Lower leg skin (tissue), 4 donors: ENCODE data around the gene OLFM2. TPM values are rescaled to one million over a fixed set of nuclear protein-coding genes. Genes with fewer than 3 reads are reported as not detected.

Experiments used
- DNase-seq, 2 donors: peaks; one replicate each; pipeline ENCODE4 v3.0.0-alpha.2; 2019; ENCODE audit warnings: low spot score in 2 of 2
- H3K4me3 ChIP-seq: fragments of 200-600 bp; sonication (generic); 2 replicates; pipeline ENCODE4 v1.5.1; 2017; ENCODE audit warnings: mild to moderate bottlenecking, low read depth; ENCODE audit not compliant: poor library complexity, severe bottlenecking
- POLR2A ChIP-seq, 2 donors: fragments of 450-650 bp; IDR thresholded peaks; one replicate each; pipeline ENCODE4 v1.6.1; 2016 to 2017; ENCODE audit warnings: antibody characterized with exemption in 2 of 2, mild to moderate bottlenecking in 1 of 2, moderate library complexity in 1 of 2
- WGBS, 2 donors: methylation state at CpG; one replicate each; pipeline ENCODE4 v1.1.5; 2018; 5-methylcytosine and 5-hydroxymethylcytosine counted together
- intact Hi-C: fragments of 100-400 bp; cut with DNase I; formaldehyde crosslinking; loops from one replicate; pipeline ENCODE4 v1.15.0; 2023; ENCODE audit warnings: low total_unique reads
- total RNA-seq, 4 donors: library from RNA; depleted of rRNA; stranded (reverse); fragments of >200 nt; gene quantifications; one replicate each; pipeline ENCODE4 v1.1.0, GENCODE V29; 2016
- TF ChIP-seq, protein P1 (sequence below), 3 donors: fragments of 450-650 bp; IDR thresholded peaks; one replicate each; pipeline ENCODE4 v1.5.1; 2016; ENCODE audit warnings: antibody characterized with exemption in 3 of 3, mild to moderate bottlenecking in 3 of 3, moderate library complexity in 2 of 3

The OLFM2 gene
- total RNA-seq, 4 donors from 2014 or later = 94.8 to 157 (median 112) TPM

DNA sequence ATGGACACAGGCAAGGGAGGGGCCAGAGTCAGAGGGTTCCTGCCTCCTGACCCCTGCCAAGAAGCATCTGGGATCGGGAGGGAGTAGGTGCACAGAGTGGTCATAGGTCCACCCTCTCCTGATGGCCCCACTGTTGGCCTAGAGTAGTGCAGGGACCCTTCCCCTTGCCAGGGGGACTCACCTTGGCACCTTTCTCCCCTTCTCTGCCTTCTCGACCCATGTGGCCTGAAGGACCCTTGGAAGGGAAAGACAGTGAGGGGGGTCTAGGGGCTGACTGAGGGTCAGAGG, 33.3 kb upstream of the OLFM2 start:
- WGBS, 2 donors = 92 to 94% methylated on average over 2 of the region's 2 CpGs
- intact Hi-C loops = no loop called here
- no peak for DNase-seq
- TF ChIP-seq POLR2A (IDR thresholded peaks at IDR 0.05) = no peak
- TF ChIP-seq, protein P1, sequence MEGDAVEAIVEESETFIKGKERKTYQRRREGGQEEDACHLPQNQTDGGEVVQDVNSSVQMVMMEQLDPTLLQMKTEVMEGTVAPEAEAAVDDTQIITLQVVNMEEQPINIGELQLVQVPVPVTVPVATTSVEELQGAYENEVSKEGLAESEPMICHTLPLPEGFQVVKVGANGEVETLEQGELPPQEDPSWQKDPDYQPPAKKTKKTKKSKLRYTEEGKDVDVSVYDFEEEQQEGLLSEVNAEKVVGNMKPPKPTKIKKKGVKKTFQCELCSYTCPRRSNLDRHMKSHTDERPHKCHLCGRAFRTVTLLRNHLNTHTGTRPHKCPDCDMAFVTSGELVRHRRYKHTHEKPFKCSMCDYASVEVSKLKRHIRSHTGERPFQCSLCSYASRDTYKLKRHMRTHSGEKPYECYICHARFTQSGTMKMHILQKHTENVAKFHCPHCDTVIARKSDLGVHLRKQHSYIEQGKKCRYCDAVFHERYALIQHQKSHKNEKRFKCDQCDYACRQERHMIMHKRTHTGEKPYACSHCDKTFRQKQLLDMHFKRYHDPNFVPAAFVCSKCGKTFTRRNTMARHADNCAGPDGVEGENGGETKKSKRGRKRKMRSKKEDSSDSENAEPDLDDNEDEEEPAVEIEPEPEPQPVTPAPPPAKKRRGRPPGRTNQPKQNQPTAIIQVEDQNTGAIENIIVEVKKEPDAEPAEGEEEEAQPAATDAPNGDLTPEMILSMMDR (IDR thresholded peaks at IDR 0.05) = no peak
- H3K4me3 ChIP-seq = no peak overlapping the region

DNA sequence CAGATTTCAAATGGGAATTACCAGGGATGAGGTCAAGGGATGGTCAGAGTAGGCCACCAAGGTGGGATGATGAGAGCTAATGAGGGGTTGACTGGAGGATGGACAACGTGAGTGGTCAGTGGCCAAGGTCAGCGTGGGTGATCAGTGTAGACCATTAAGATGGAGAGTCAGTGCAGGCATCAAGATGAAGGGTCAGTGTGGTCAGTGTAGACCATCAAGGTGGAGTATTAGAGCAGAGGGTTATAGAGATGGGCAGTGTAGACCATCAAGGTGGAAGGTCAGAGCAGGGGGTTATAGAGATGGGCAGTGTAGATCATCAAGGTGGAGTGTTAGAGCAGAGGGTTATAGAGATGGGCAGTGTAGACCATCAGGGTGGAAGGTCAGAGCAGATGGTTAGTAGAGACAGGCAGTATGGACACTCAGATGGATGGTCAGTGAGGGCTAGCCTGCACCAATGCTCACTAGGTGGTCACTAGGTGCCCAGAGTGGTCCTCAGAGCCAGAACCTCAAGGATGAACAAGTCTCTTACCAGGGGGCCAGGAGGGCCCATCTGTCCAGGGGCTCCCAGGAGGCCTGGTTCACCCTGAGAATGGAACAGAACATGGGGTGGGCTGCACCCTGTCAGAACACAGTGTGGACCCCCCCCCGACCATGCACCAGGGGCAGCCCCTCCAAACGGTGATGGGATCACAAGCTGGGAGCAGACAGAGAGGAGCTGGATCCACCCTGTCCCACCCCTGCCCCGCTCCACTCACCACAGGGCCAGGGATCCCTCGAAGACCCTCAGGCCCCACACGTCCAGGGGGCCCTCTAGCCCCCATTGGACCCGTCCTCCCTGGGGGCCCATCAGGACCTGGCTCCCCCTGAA, 32.7 kb upstream of the OLFM2 start:
- TF ChIP-seq, protein P1 (IDR thresholded peaks at IDR 0.05) = no peak
- TF ChIP-seq POLR2A (IDR thresholded peaks at IDR 0.05) = no peak
- H3K4me3 ChIP-seq = no peak overlapping the region
- intact Hi-C loops = no loop called here
- DNase-seq = no peak
- WGBS, 2 donors = 69 to 85% methylated on average over 2 to 8 of the region's 8 CpGs

DNA sequence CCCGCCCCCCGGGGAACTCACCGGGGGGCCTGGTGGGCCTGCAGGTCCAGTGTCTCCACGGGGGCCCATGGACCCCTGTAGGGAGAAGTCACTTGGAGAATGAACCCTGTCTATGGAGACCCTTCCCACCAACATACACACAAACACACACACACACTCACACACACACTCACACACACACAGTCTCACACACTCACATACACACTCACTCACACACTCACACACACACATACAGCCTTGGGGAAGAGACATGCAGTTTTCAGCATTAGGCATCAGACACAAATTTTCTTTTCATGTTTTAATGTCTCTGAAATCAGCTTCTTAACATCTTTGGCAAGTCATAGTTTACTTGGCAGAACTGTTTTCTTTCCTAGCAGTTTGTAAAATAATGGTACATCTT, 31.0 kb upstream of the OLFM2 start:
- intact Hi-C loops = no loop called here
- TF ChIP-seq, protein P1 (IDR thresholded peaks at IDR 0.05) = no peak
- TF ChIP-seq POLR2A (IDR thresholded peaks at IDR 0.05) = no peak
- DNase-seq = no peak
- H3K4me3 ChIP-seq = no peak overlapping the region
- 52 to 66% methylated on average over 4 of the region's 4 CpGs for WGBS, 2 donors

DNA sequence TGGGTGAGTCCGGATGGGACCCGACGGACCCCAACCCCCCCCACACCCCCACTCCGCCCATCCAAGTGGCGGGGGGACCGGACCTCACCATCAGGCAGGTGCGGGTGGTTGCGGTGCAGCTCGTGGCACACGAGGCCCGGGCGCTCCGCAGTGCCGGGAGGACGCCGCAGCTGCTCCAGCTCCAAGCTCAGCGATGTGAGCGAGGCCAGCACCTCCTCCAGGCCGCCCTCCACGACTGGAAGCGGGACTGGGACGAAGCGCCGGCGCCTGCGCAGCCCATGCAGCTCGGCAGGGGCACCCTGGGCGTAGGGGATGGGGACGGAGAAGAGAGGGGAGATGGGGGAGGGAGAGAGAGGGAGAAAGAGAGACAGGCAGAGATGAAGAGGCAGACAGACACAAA, 30.1 kb upstream of the OLFM2 start:
- no peak for DNase-seq
- intact Hi-C loops = no loop called here
- H3K4me3 ChIP-seq = no peak overlapping the region
- 40 to 58% methylated on average over 8 to 28 of the region's 29 CpGs for WGBS, 2 donors
- TF ChIP-seq POLR2A (IDR thresholded peaks at IDR 0.05) = no peak
- TF ChIP-seq, protein P1 (IDR thresholded peaks at IDR 0.05) = no peak

DNA sequence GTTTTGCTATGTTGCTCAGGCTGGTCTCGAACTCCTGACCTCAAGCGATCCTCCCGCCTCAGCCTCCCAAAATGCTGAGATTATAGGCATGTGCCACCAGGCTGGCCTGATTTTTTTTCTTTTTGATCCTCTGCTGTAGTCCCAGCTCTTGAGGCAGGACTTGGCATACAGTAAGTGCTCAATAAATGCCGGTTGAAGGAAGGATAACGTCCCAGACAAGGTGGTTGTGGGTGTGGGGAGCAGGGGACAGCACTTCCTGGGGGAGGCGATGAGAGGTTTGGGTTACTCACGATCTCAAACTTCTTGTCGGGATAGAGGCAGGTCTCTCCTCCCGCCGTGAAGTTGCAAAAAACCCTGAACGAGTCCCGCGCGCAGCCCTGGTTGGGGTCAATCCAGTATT, 29.7 kb upstream of the OLFM2 start:
- TF ChIP-seq, protein P1 (IDR thresholded peaks at IDR 0.05) = no peak
- no peak for TF ChIP-seq POLR2A (IDR thresholded peaks at IDR 0.05)
- no peak overlapping the region for H3K4me3 ChIP-seq
- no peak for DNase-seq
- WGBS, 2 donors = 78% methylated on average over 14 of the region's 14 CpGs
- intact Hi-C loops = no loop called here
